Neural progenitor cell (in vitro differentiated cells): Measurements from ENCODE around the gene RXRG.

Experiments
- CTCF ChIP-seq: fragments of 200-600 bp; sonication (generic); IDR thresholded peaks from 2 replicates; pipeline ENCODE4 v1.5.1; 2017; ENCODE audit warnings: antibody characterized with exemption, mild to moderate bottlenecking
- EZH2 ChIP-seq: fragments of 200-600 bp; sonication (generic); IDR thresholded peaks from 2 replicates; pipeline ENCODE4 v1.6.1; 2017; ENCODE audit warnings: antibody characterized with exemption, mild to moderate bottlenecking, moderate library complexity
- EZH2phosphoT487 ChIP-seq: fragments of 200-600 bp; sonication (generic); IDR thresholded peaks from 2 replicates; pipeline ENCODE4 v1.6.1; 2017; ENCODE audit warnings: antibody characterized with exemption

GRCh38 chr1:165492845-165493373, 48.0 kb upstream of the RXRG start:
- TF ChIP-seq CTCF (no peak), EZH2 (no peak), EZH2phosphoT487 (no peak)
